ENCODE data around the gene CD320.

GRCh38 chr19:8325454-8325853, 17.3 kb upstream of the CD320 start:
- TF ChIP-seq CTCF (IDR thresholded peaks at IDR 0.05; ENCODE audit: low read depth, low read length) (no peak), MAX (IDR thresholded peaks at IDR 0.05; ENCODE audit: low read depth, low read length) (no peak)
